ENCODE measurements around the gene PTPRM.

The PTPRM gene

GRCh38 chr18:8175501-8176061 is 608.5 kb downstream of the PTPRM start:
- H3K4me3 ChIP-seq (ENCODE audit: low read length), result no peak overlapping the region
- H3K4me1 ChIP-seq (ENCODE audit: low read length), result no peaks in the 10 kb centered on the region
- no peak for TF ChIP-seq EZH2phosphoT487 (IDR thresholded peaks at IDR 0.05; ENCODE audit: low read length)
- TF ChIP-seq CTCF (IDR thresholded peaks at IDR 0.05; ENCODE audit: low read length), result no peak
- no peak for TF ChIP-seq EZH2 (optimal IDR thresholded peaks at IDR 0.05; ENCODE audit: low read depth, low read length)
- no peak overlapping the region for H2AFZ ChIP-seq (ENCODE audit: low read length)
- no peaks in the 10 kb centered on the region for H3K36me3 ChIP-seq (replicated peaks; ENCODE audit: insufficient read depth, low read length)
- no peak overlapping the region for H3K9ac ChIP-seq (ENCODE audit: low read length)
- H4K20me1 ChIP-seq (ENCODE audit: insufficient read depth, low read length), result no peaks in the 10 kb centered on the region
- H3K79me2 ChIP-seq (ENCODE audit: low read length), result no peaks in the 10 kb centered on the region
- no peak for DNase-seq
- H3K27me3 ChIP-seq (replicated peaks; ENCODE audit: insufficient read depth, low read length), result no peaks in the 10 kb centered on the region
- no peak overlapping the region for H3K27ac ChIP-seq (ENCODE audit: low read length)
- H3K4me2 ChIP-seq (ENCODE audit: low read depth, low read length), result no peak overlapping the region
- H3K9me3 ChIP-seq (replicated peaks; ENCODE audit: insufficient read depth, low read length), result no peaks in the 10 kb centered on the region
- H3F3A ChIP-seq (ENCODE audit: insufficient read depth, low read length), result no peaks in the 10 kb centered on the region
- H3K9me2 ChIP-seq (replicated peaks; ENCODE audit: insufficient read depth, low read length), result no peaks in the 10 kb centered on the region

- Histone ChIP-seq H3K9me3 (replicated peaks; ENCODE audit: insufficient read depth, low read length) (no peaks in the 10 kb centered on the region), H3K36me3 (replicated peaks; ENCODE audit: insufficient read depth, low read length) (no peaks in the 10 kb centered on the region), H2AFZ (ENCODE audit: low read length) (no peak overlapping the region), H3K27me3 (replicated peaks; ENCODE audit: insufficient read depth, low read length) (no peaks in the 10 kb centered on the region), H3K9ac (ENCODE audit: low read length) (no peak overlapping the region), H3F3A (ENCODE audit: insufficient read depth, low read length) (no peaks in the 10 kb centered on the region), H3K79me2 (ENCODE audit: low read length) (no peaks in the 10 kb centered on the region), H4K20me1 (ENCODE audit: insufficient read depth, low read length) (no peaks in the 10 kb centered on the region), H3K4me2 (ENCODE audit: low read depth, low read length) (no peak overlapping the region), H3K4me1 (ENCODE audit: low read length) (no peaks in the 10 kb centered on the region), H3K4me3 (ENCODE audit: low read length) (no peak overlapping the region), H3K9me2 (replicated peaks; ENCODE audit: insufficient read depth, low read length) (no peaks in the 10 kb centered on the region), H3K27ac (ENCODE audit: low read length) (no peak overlapping the region)
- DNase-seq, result no peak
- TF ChIP-seq EZH2 (optimal IDR thresholded peaks at IDR 0.05; ENCODE audit: low read depth, low read length), result no peak
- TF ChIP-seq CTCF (IDR thresholded peaks at IDR 0.05; ENCODE audit: low read length), result no peak
- TF ChIP-seq EZH2phosphoT487 (IDR thresholded peaks at IDR 0.05; ENCODE audit: low read length), result no peak
Observed at GRCh38 chr18:8176109-8176508, 609.0 kb downstream of the PTPRM start.

- no peaks in the 10 kb centered on the region for H3K9me2 ChIP-seq (replicated peaks; ENCODE audit: insufficient read depth, low read length)
- TF ChIP-seq CTCF (IDR thresholded peaks at IDR 0.05; ENCODE audit: low read length) (no peak), EZH2phosphoT487 (IDR thresholded peaks at IDR 0.05; ENCODE audit: low read length) (no peak), EZH2 (optimal IDR thresholded peaks at IDR 0.05; ENCODE audit: low read depth, low read length) (no peak)
- H3K4me3 ChIP-seq (ENCODE audit: low read length), result no peak overlapping the region
- no peak overlapping the region for H3K4me2 ChIP-seq (ENCODE audit: low read depth, low read length)
- H3F3A ChIP-seq (ENCODE audit: insufficient read depth, low read length), result no peaks in the 10 kb centered on the region
- no peaks in the 10 kb centered on the region for H3K9me3 ChIP-seq (replicated peaks; ENCODE audit: insufficient read depth, low read length)
- no peaks in the 10 kb centered on the region for H4K20me1 ChIP-seq (ENCODE audit: insufficient read depth, low read length)
- no peak overlapping the region for H2AFZ ChIP-seq (ENCODE audit: low read length)
- H3K27ac ChIP-seq (ENCODE audit: low read length), result no peak overlapping the region
- H3K36me3 ChIP-seq (replicated peaks; ENCODE audit: insufficient read depth, low read length), result no peaks in the 10 kb centered on the region
- no peak for DNase-seq
- no peaks in the 10 kb centered on the region for H3K79me2 ChIP-seq (ENCODE audit: low read length)
- H3K27me3 ChIP-seq (replicated peaks; ENCODE audit: insufficient read depth, low read length), result no peaks in the 10 kb centered on the region
- no peaks in the 10 kb centered on the region for H3K4me1 ChIP-seq (ENCODE audit: low read length)
- H3K9ac ChIP-seq (ENCODE audit: low read length), result no peak overlapping the region
Observed at GRCh38 chr18:8176554-8176953, 609.4 kb downstream of the PTPRM start.
